SKM-1 (cell line): Measurements from ENCODE around the gene CLDN3.
"Not testable (repeated sequence)": the region's sequence is repeated elsewhere in the genome, so short reads cannot be mapped to it uniquely, and the experiment has no call there.

Source experiments
- DNase-seq: peaks from one replicate; lab custom pipeline; 2025; ENCODE audit not compliant: unreplicated experiment; lab: John Stamatoyannopoulos, UW

The CLDN3 gene

DNA sequence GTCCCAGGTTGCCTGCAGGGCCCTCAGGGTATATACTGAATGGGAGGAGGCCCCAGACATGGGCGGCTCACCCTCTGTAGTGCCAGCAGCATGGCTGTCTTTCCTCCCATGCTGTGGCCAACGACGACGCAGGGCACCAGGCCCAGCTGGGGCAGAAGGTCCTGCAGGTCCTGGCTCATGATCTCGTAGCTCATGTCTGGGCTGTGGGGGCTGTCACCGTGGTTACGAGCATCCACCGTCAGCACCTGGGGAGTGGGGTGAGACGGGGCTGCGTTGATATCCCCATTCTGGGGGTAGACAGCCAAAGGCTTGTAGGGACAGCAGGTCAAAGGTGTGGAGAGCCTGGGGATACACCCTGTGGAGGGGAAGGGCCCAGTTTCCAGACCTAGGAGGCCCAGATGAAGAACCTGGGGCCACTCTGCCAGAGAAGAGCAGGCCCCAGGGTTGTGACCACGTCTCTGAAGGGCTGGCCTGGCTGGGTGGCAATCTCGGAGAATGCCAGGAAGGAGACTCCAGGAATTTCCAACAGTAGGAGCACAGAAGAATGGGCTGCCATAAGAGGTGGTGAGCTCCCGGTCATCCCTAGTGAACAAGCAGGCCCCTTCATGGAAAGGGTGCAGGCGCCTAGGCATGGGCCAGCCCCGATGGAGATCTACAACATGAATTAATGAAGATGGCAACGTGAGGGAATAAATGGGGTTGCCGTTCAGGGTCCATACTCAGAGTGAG is 32.4 kb downstream of the CLDN3 start:
- DNase-seq = no peak

DNA sequence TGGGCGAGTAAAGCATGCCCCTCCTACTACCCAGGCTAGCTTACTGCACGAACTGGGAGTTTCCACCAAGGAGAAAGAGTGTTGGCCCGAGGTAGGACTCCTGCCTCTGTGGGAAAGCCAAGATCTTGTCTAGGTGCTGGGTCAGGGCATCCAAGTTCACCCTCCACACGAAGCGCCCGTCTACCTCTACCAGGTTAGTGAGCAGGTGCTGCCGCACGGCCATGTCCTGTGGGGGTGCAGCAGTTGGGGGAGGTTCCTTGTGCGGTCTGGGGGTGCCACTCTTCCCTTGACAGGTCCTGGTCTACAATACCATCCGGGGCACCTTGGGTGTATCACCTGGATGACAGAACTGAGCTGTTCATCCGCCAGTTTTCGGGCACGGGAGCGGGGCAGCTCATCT is 33.2 kb downstream of the CLDN3 start:
- DNase-seq = no peak

DNA sequence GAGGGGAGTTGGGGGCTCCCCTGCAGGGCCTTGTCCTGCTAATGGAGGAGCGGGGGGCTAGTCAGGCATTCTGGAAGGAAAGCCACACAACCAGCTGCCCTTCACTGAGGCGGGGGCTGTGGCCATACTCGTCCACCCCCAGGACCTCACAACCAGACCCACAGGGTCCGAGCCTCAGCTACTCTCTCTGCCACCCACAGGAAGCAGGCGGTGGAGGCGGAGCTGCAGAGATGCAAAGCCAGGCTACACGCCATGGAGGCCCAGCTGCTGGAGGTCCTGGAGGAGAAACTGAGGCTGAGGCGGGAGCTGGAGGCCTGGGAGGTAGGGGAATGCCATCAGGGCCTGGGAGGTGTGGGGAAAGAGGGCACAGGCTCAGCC is 34.6 kb downstream of the CLDN3 start:
- no peak for DNase-seq

DNA sequence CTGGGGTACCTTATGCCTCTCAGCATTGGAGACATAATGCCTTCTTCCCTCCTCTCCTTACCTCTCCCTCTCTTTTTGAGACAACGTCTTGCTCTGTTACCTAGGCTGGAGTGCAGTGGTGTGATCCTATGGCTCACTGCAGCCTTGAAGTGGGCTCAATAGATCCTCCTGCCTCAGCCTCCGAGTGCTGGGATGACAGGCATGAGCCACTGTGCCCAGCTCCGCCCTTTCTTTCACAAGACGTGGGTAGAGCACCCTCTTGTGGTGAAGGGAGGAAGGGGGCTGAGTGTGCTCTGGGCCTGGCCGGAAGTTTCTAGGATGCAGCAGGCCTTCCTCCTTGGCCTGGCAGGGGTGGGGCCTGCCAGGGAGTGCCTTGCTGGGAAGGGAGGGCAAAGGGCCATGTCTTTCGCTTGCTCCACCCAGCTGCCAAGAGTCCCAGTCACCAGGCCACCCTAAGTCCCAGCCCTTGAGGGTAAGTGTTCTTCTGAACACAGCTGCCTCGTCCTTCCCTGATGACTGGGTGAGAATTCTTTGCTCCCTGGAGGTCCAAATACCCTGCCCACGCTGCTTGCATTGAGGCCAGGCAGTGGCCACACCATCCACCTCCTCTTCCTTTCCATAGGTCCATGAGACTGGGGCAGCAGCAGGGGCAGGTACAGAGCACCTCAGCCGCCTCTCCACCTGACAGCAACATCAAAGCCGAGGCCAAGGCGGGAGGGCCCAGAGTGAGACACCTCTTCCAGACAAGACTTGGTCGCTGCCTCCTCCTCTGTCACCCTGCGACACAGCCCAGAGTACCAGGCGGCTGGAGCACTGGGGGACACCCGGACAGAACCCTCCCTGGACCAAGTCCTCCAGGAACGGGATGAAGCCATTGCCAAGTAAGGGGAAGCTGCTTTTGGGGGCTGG is 35.2 kb downstream of the CLDN3 start:
- DNase-seq = peak; percentile 83

DNA sequence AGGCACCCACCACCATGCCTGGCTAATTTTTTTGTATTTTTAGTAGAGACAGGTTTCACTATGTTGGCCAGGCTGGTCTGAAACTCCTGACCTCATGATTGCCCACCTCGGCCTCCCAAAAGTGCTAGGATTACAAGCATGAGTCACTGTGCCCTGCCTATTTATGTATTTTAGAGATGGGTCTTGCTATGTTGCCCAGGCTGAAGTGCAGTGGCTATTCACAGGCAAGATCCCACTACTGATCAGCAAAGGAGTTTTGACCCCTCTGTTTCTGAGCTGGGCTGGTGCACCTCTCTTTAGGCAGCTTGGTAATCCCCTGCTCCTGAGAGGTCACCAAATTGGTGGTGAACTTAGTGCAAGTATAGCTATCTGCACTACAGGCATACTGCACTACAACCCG is 37.7 kb downstream of the CLDN3 start:
- DNase-seq = no peak

DNA sequence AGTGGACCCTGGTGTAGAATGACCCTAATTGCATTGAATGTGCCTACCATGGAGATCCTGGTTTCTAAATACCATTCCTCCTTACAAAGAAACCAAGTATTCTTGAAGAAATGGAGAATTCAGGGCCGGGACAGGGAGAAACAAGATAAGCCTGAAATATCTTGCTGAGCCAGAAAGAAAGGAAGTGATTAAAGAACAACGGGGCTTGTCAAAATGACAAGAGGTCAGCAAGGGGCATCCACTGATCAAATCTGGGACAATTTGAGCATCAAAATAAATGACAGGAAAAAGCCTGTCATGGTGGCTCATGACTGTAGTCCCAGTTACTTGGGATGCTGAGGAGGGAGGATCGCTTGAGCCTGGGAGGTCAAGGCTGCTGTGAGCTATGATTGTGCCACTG is 39.6 kb downstream of the CLDN3 start:
- DNase-seq = no peak

DNA sequence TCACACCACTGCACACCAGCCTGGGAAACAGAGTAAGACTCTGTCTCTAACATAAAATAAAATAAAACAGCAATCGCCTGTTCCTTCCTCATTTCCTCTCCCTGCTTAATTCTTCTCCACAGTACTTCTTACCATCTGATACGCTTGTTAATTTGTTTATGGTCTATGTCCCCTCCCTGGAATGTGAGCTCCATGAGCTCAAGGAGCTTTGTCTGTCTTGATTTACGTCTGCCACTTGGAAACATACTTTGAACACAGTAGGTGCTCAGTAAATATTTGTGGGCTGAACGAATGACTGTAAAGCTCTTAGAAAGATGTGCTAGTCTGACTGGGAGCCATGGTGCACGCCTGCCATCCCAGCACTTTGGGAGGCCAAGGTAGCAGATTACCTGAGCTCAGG is 41.5 kb downstream of the CLDN3 start:
- DNase-seq = no peak

DNA sequence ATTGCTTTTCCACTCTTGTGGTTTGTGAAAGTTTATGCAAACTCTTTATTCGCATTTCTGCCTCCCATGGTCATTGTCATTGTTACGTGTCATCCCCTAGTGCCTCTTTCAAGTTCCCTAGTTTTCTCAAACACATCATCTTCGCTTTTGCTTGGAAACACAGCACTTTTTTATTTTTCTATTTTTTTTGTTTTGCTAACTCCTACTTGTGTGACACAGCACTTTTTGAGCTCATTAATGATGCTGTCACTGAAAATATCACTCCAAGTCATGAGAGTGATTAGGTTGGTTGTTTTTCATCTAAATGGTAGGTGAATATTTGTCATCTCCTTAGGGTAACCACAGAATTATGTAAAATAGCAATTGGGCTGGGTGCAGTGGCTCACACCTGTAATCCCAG is 42.1 kb downstream of the CLDN3 start:
- DNase-seq = no peak

DNA sequence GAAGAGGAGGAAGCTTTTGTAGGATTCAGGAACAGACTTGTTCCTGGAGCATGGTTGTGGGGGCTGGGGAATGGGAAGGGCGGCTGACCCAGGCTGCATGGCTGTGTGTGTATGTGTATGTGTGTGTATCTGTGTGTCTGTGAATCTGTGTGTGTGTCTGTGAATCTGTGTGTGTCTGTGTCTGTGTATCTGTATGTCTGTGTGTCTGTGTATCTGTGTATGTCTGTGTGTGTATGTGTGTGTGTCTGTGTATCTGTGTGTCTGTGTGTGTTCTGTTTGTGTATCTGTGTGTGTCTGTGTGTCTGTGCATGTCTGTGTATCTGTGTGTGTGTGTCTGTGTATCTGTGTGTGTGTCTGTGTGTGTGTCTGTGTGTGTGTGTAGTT is 44.0 kb downstream of the CLDN3 start:
- no peak for DNase-seq

DNA sequence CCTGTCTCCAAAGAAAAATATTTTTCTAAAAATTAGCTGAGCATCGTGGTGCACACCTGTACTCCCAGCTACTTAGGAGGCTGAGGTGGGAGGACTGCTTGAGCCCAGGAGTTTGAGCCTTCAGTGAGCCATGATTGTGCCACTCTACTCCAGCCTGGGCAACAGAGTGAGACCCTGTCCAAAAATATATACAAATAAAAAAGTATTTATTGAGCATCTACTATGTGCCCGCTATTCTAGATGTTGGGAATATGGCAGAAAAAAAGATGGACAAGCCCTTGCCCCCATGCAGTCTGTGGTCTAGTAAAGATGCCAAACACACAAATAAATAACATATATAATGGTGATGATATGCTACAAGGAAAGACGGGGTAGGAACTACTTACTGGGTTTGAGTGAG is 46.3 kb downstream of the CLDN3 start:
- no peak for DNase-seq

DNA sequence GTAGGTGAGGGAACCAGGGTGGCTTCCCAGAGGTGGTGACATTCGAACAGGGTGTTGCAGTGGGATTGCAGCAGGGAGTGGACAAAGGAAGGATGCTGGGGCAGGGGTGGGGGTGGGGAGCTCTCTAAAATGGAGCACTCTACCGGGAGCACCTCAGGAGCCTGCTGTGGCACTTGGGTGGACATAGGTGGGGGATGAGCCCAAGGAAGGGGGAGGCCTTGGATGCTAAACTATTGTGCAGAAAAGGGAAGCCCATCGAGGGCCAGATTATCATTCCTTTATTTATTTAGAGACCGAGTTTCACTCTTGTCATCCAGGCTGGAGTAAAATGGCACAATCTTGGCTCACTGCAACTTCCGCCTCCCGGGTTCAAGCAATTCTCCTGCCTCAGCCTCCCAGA is 47.3 kb downstream of the CLDN3 start:
- no peak for DNase-seq

DNA sequence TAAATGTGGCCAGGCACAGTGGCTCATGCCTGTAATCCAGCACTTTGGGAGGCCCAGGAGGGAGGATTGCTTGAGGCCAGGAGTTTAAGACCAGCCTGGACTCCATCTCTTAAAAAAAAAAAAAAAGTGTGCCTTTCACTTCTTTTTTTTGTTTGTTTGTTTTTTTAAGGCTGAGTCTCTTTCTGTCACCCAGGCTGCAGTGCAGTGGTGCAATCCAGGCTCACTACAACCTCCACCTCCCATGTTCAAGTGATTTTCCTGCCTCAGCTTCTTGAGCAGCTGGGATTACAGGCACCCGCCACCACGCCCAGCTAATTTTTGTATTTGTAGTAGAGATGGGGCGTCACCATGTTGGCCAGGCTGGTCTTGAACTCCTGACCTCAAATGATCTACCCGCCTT is 47.9 kb downstream of the CLDN3 start:
- not testable (repeated sequence) for DNase-seq

DNA sequence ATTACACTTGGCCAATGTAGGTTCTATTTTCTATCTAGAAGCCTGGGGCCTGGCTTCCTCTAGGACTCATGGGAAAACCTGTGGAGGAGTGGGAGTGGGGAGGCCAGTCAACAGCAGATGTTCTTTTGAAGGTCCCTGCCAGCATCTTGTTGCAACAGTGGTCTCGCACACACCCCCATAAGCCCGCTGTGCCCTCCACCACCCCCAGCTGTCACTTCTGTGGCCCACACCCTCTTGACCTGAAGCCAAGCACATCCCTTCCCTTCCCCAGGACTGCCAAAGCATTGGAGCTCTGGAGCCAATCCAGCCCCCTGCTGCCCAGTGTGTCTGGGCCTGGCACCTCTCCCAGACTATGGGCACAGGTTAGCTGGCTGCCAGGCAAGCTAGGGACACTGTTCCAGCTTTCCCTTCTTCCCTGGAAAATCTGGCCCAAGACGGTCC is 48.7 kb downstream of the CLDN3 start:
- DNase-seq = no peak

DNA sequence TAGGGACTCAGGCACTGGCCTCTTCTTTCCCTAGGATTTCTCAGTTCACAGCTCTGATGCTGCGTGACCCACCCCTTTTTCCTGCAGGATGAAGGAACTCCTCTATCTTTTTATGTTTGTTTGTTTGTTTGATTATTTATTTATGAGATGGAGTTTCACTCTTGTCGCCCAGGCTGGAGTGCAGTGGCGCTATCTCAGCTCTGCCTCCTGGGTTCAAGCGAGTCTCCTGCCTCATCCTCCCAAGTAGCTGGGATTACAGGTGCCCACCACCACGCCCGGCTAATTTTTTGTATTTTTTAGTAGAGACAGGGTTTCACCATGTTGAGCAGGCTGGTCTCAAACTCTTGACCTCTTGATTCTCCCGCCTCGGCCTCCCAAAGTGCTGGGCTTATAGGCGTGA is 49.6 kb downstream of the CLDN3 start:
- not testable (repeated sequence) for DNase-seq

DNA sequence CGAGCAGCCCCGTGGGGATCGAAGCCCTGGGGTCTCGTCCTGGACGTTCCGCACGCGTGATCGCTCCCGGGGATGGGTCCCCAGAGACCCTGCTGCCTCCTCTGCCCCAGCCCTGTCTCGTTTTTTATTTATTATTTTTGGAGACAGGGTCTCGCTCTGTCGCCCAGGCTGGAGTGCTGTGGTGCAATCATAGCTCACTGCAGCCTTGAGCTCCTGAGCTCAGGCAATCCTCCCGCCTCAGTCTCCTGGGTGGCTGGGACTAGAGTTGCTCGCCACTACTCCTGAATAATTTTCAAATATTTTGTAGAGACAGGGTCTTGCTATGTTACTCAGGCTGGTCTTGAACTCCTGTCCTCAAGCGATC is 50.3 kb downstream of the CLDN3 start:
- DNase-seq = no peak
